HG02870 (cell line): ENCODE data around the gene PIP4K2A.
A peak's percentile ranks its signal among the peaks of the same experiment; 100 is the strongest.

Source experiments
- ATAC-seq: cut with Tn5 transposase; IDR thresholded peaks from one replicate; pipeline ENCODE4 v1.9.1; 2021; ENCODE audit warnings: mild to moderate bottlenecking, moderate library complexity; ENCODE audit not compliant: unreplicated experiment

Gene PIP4K2A

DNA sequence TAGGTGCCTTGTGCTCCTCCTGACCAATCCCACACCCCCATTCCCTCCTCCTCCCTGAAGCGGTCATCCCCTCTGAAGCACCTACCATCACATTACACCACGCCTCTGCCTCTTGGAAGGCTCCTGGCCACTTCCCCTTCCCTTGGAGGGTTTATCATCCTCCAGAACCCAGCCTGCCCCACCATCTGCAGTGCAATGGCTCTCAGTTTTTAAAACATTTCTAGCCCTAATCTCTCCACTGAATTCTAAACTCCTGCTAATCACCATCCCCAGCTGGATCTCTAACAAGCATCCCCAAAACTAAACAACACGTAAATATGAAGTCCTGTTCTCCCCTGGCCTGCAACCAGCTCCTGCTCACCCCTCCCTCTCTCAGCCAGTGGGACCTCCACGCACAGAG is 70.6 kb downstream of the PIP4K2A start:
- ATAC-seq, result no peak

DNA sequence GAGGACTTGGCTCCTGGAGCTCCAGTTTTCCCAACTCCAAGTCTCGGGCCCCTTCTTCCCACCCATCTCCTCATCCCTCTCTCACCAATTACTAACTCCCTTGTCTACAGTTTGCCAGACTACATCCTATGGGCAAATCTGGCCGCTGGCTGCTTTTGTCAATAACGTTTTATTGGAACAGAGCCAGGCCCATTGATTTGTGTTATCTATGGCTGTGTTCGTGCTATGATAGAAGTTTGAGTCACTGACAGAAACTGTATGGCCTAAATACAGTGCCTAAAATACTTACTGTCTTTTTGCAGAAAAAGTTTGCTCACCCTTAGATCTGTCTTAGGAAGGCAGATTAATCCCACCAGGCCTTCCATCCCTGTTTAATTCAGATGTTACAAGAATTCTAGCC is 71.3 kb downstream of the PIP4K2A start:
- ATAC-seq, result no peak

DNA sequence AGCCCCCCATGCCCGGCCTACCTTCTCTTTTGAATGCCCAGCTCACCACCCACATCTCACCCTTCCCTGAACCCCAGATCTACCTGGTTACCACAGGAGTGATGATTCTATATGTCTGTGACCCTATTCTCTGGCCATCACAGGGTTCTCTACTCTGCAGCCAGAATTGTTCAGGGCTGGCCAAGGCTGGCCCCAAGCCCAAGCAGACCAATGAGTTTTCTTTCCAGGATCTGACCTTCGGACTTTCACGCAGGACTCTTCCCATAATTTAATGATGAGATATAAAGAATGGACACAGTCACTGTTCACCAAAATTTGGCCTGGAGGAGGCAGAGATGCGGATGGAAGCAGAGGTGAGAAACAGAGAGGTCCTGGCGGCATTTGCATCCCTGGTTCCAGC is 72.6 kb downstream of the PIP4K2A start:
- ATAC-seq, result no peak

DNA sequence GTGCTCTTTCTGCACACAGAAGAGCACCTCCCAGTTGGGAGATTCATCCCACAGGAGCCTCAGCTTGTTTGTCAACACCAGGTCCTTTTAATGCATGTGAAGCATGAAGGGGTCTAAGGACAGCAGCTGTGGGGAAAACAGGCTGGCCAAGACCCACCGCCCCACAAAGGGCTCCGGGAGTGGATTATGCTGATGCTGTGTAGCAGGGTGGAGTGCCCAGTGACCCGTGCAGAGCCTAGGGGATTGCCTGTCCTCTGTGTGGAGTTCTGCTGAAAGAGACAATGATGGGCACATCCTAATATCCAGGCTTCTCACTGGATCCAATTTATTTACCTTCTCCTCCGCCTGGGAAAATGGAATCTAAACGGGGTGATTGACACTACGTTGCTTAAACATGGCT is 74.0 kb downstream of the PIP4K2A start:
- ATAC-seq, result no peak

DNA sequence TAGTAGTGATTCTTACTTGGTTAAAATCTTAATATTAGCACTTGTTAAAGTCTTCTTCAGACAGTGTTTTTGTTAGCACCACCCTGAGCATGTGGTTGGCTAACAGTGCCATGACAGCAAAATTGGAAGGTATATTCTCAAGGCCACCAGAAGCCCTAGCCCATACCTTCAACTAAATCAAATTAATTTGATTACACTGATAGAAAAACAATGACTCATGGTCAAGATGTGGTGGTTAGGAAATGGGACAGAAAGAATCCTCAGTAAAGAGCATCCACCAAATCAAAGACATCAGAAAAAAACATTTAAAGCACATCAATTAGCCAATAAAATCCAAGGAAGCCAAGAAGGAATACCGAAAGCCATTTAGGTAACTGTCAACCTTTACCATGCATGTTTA is 75.5 kb downstream of the PIP4K2A start:
- no peak for ATAC-seq

DNA sequence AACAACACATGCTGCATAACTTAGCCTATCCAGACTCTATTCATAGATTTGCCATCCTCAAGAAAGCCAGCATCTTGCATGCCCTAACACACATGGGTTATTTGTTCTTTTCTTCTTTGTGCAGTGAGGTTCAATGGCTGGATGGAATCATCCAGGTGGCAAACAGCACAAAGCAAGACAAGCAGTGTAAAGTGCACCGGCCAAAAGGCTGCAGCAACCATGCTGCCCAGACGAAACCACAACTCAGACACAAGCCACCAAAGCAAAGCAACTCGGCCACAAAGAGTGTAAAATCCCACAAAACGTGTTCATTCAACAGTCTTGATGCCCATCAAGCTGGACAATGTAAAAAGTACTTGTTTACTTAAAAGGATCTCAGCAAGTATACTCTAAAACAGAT is 76.9 kb downstream of the PIP4K2A start:
- ATAC-seq, result no peak

DNA sequence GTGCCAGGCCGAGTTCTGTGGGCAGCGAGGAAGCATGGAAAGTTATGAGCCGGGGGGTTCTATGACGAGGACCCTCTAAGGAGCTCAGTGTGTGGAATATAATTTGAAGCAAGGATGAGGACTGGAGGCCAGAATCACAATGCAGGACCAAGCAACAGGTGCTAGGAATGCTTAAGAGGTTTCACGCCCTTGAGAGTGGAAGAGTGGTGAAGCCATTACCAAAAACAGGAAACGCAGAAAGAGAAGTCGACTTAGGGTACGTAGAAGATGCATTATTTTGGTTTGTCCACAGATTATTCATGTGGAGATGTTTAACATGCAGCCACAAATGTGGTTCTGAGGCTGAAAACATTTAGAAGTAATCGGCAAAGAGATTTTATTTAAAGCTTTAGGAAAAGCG is 78.7 kb downstream of the PIP4K2A start:
- no peak for ATAC-seq

DNA sequence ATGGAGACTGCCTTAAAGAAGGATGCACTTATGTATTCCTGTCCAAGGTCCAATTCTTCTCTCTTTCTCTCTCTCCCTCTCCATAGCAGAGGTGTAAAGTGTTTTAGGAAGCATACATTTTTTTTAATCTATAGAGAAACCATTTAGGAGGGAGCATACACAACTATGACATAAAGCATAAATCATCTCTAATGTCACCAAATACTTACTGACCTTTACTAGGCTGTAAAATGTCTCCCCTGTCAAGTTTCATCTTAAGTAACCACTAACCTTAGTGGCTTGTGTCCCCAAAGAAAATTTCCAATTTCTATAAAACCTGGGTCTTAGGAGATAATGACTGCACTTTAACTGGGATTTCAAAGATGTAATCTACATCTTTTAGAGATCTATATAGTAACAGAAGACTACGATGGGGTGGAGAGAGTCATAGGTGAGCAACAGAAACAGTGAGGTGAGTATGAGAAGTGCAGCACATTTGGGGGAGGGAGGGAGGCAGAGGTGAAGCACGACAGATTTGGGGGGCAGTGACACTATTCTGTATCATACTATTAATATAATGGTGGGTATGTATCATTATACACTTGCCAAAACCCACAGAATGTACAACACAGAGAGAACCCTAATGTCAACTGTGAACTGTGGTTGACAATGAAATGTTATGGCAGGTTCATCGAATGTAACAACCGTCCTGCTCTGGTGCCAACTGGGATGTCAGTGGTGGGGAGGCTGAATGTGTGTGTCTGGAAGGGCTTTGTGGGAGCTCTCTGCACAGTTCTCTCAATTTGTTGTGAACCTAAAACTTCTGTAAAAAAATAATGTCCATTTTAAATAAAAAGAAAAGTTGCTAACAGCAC is 79.5 kb downstream of the PIP4K2A start:
- ATAC-seq, result no peak

DNA sequence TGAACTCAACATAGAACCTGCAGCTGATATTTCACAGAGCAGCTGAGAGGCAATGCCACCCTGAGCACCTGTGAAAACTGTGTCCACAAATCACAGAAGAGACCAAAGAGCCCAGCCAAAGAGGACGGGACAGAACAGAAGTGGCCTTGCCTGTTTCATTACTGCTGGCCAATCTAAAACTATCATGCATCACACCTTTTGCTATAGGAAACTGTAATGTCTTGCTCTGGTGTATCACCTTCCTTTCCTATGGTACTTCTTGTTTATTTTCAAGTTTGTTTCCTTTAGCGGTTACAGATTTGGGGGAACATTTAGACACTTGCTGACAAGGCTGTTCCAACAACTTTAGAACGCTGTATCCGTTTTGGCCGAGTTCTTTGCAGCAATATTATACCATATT is 80.3 kb downstream of the PIP4K2A start:
- no peak for ATAC-seq

DNA sequence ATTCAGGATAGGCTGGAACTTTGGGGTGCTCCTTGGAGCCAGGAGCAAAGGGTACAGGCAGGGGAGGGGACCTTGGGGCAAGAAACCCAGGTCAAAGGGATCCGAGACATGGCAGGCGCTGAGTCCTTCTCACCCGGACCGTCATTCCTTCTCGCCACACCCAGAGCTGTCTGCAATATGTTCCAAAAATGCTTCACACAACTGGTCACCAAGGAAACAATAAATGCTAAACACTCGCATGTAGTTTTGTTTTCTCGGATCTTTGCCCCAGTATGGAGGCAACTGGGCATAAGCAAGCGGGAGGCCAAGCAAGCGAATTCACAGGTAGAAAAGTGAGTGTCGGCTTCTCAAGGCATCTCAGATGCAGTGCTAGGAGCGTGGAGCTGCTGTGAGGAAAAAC is 80.8 kb downstream of the PIP4K2A start:
- ATAC-seq, result no peak

DNA sequence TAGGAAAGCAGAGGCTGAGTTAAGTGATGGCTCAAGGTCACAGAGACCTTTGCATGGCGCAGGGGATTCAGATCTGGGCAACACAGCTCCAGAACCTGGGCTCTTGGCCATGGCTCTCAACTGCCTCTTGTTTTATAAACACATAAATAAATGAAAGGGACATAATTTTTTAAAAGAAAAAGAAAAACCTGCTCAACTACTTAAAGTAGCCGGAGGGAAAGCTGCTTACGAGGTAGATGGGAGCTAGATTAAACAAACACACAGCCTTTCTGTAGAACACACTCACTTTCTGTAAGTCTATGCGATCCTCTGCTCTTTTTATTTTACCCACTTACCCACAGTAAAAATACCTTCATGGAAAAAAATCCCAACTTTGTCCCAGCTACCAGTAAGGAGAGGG is 81.3 kb downstream of the PIP4K2A start:
- ATAC-seq, result no peak

DNA sequence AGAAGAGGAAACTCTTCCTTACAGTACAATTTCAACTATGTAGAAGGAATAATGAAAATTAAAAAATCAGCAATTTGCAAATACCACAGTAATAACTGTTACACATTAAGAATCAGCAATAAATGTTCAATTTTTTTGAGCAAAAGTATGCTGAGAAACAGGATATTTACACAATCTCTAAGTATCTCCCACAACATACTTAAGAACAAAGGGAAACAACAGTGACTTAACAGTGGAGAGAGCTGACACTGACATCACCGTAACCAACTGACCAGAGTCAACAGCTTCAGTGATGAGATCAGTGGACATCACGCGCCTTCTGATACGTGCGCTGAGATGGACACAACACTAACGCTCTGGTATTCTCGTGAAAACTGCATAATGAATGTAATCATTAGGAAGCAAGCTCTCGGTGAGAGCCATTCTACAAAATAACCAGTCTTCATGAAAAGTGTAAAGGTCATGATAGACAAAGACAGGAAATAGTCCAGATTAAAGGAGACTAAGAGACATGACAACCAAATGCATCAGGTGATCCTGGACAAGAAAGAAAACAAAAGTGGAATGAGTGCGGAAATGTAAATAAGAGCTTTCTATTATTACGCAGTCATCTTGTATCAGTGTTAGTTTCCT is 82.6 kb downstream of the PIP4K2A start:
- ATAC-seq, result no peak

DNA sequence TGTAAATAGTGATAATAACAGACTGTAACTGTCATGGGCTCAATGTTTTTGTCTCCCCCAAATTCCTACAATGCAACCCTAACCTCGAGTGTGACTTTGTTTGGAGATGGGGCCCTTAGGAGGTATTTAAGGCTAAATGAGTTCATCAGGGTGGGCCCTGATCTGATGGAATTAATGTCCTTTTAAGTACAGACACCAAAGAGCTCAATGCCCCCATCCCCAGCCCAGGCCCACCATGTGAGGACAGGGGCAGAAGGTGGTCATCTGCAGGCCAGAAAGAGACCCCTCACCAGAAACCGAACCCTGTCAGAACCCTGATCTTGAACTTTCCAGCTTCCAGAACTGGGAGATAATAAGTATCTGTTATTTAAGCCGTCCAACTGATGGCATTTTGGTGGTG is 83.2 kb downstream of the PIP4K2A start:
- no peak for ATAC-seq

DNA sequence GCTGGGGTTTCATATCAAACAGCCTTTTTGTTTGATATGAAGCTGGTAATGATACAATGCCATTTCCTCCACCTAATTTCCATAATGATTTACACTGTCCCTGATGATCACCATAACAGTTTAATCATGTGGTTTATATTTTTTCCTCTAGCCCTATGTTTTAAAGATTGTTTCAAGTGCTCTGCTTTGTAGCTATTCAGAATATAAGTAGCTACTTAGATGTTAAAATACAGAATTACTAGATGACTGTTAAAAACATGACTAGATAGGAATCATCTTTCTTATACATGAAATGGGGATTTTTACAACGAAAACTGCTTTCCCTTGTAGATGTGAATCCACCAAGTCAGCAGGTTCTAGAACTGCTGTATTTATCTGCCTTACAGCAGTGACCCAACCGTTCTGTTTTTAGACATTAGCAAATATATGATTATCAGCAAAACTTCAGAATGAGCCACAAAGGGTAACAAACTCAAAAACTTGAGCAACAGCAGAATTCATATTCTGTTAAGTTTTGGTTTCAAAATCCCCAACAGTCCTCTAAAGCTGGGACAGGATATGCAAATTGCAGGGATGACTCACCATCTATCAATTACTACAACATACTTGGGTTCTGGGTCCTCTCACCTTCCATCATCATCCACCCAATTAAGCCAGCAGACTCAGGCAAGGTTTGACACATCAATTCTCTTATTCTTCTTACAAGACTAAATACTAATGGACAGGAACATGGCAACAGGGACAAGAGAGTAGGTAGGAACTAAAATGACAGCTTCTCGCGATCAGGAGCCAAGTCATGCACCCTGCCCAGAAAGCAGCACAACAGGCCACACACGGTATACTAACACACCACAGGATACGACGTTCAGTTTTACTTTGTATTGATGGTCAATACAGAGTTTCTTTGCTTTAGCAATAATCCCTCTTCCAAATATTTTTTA is 83.9 kb downstream of the PIP4K2A start:
- peak; percentile 81 for ATAC-seq

DNA sequence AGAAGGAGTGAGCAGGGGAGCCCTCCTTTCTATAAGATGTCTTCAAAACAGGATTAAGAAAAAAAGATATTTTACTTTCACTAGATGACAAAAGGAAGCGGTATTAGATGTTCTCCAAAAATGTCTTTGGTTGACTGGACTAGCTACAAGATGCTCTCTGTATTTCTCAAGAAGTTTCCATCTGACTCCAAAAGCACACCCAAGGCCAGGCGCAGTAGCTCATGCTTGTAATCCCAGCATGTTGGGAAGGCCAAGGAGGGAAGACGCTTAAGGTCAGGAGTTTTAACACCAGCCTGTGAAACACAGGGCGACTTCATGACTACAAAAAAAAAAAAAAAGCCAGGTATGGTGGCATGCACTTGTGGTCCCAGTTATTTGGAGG is 84.5 kb downstream of the PIP4K2A start:
- peak; percentile 44 for ATAC-seq

DNA sequence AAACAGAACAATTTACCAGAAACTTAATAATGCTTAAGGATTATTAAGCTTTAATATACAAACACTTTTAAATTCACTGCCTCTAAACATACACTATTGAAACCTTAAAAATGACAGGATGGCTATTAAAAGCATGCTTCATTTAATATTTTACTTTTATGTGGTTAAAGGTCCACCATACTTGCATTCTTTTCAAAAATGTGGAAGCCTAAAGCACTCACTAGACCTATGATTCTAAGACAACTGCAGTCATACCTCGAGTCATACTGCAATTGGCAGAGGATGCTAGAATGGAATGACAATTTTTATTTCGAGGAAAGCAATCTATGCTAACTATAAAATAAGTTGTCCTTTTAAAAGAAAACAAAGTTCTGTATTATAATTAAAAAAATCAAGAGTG is 85.3 kb downstream of the PIP4K2A start:
- ATAC-seq, result no peak

DNA sequence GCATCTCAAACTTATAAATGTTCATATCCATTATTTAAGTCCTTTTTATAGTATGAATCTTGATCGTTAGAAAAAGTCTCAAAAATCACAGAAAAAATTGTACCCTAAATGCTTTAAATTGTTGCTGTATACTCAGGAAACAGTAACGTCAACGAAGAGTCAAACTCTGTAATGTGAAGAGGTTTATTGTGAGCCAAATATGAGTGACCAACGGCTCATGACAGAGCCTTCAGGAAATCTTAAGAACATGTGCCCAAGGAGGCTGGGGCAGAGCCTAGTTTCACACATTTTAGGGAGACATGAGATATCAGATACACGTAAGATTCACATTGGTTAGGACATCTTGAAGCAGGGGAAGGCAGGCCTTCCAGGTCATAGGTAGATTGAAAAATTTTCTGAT is 86.1 kb downstream of the PIP4K2A start:
- ATAC-seq, result no peak

DNA sequence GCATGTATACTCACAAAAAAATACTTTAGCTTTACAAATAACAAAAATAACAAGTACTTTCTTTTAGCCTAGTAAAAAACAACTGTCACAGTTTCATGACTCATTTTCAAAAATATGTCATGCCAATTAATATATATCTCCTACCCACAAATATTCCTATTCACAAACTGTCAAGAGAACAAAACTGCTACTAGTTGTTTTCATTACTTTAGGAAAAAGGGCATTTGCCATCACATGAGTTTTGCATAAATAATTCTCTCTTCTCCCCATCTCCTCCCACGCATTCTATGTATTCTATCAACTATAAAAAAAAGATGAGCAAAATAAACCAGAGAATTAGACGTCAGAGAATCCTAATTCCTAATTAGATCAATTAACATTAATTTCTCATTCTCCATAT is 87.6 kb downstream of the PIP4K2A start:
- ATAC-seq, result no peak

DNA sequence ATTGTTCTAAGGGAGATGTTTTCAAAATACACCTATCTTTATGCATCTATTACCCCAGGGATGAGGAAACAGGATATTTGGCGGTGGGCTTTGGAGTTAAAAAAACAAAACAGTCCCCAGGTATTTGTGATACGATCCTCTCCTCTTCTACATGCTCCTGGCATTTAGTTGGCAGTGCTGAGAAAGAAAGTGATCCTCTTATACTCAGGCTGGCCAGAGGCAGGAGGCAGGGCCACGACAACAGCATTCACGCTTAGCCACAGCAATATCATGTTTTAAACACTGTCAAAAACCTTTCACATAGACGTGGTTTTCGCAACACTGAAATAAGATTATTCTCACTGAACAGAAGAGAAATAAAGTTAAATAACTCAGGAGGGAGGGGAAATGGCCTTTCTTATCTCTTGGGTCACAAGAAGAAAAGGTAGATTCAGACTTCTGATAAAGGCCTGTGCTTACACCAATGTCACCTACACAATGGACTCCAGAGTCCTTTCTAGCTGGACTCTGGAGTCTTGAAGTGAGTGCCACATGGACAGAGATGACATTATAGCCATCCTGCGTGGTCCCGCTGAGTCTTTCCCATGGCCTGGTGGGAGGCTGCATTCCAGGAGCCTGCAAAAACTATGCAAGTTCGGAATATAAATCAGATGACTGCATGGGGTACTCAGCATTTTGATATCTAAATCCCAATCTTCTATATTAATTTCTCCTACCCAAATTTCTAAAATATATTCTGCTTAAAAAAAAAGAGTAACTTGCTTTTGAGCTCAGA is 88.7 kb downstream of the PIP4K2A start:
- ATAC-seq, result no peak

DNA sequence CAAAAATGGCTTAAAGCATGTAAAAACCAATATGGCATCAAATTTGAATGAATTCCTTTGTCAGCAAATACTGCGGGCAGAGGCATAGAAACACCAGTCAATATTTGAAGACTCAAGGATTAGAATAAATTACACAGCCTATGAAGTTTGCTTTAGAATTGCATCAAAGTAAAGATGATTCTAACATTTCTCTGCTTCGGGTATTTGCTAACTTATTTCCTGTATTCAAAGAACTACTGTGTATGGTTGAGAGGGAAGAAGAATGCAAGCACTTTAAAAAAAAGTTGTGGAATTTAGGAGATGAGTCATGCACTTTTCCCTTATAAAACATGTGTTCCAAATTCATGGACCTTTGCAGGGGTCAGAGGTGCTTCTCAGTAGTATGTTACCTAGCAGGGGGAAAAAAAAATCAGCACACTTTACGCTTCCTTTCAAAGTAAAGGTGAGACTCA is 90.1 kb downstream of the PIP4K2A start:
- no peak for ATAC-seq
